MM.1S (cell line): Measurements from ENCODE around the gene RABIF.
"Not testable (repeated sequence)": the region's sequence is repeated elsewhere in the genome, so short reads cannot be mapped to it uniquely, and the experiment has no call there.

Experiments used
- DNase-seq: peaks from one replicate; pipeline ENCODE4 v3.0.0-alpha.2; 2015
- H2AFZ ChIP-seq: fragments of 300-600 bp; sonication (generic); 2 replicates; pipeline ENCODE4 v1.6.0; 2016; ENCODE audit warnings: antibody characterized with exemption, low read length
- H3F3A ChIP-seq: fragments of 300-600 bp; sonication (generic); 2 replicates; pipeline ENCODE4 v1.6.1; 2016; ENCODE audit warnings: mild to moderate bottlenecking, antibody characterized with exemption, low read length, moderate library complexity, mixed read lengths; ENCODE audit not compliant: insufficient read depth
- H3K27ac ChIP-seq: fragments of 300-600 bp; sonication (generic); 2 replicates; pipeline ENCODE4 v1.5.1; 2016; ENCODE audit warnings: mild to moderate bottlenecking, low read length
- H3K27me3 ChIP-seq: fragments of 300-600 bp; sonication (generic); replicated peaks from 2 replicates; pipeline ENCODE4 v1.6.0; 2016; ENCODE audit warnings: low read length; ENCODE audit not compliant: insufficient read depth
- H3K36me3 ChIP-seq: fragments of 300-600 bp; sonication (generic); replicated peaks from 2 replicates; pipeline ENCODE4 v1.6.1; 2016; ENCODE audit warnings: mild to moderate bottlenecking, low read length, mixed read lengths; ENCODE audit not compliant: insufficient read depth
- H3K4me1 ChIP-seq: fragments of 300-600 bp; sonication (generic); 2 replicates; pipeline ENCODE4 v1.6.1; 2016; ENCODE audit warnings: low read length, mixed read lengths
- H3K4me2 ChIP-seq: fragments of 300-600 bp; sonication (generic); 2 replicates; pipeline ENCODE4 v1.6.0; 2016; ENCODE audit warnings: low read depth, low read length
- H3K4me3 ChIP-seq: fragments of 300-600 bp; sonication (generic); 2 replicates; pipeline ENCODE4 v1.5.1; 2016; ENCODE audit warnings: low read length, mixed read lengths
- H3K79me2 ChIP-seq: fragments of 300-600 bp; sonication (generic); 2 replicates; pipeline ENCODE4 v1.6.1; 2016; ENCODE audit warnings: mixed run types, low read length, mixed read lengths
- H3K9ac ChIP-seq: fragments of 300-600 bp; sonication (generic); 2 replicates; pipeline ENCODE4 v1.6.1; 2016; ENCODE audit warnings: low read length, mixed read lengths
- H3K9me2 ChIP-seq: fragments of 300-600 bp; sonication (generic); replicated peaks from 2 replicates; pipeline ENCODE4 v1.6.1; 2016; ENCODE audit warnings: mild to moderate bottlenecking, low read length, mixed read lengths; ENCODE audit not compliant: insufficient read depth
- H3K9me3 ChIP-seq: fragments of 300-600 bp; sonication (generic); replicated peaks from 2 replicates; pipeline ENCODE4 v1.6.1; 2016; ENCODE audit warnings: mild to moderate bottlenecking, low read length, mixed read lengths; ENCODE audit not compliant: insufficient read depth
- H4K20me1 ChIP-seq: fragments of 300-600 bp; sonication (generic); 2 replicates; pipeline ENCODE4 v1.6.1; 2016; ENCODE audit warnings: mild to moderate bottlenecking, low read length, moderate library complexity, mixed read lengths; ENCODE audit not compliant: insufficient read depth
- CTCF ChIP-seq: fragments of 300-600 bp; sonication (generic); IDR thresholded peaks from 2 replicates; pipeline ENCODE4 v1.5.1; 2016; ENCODE audit warnings: antibody characterized with exemption, low read length, mixed read lengths
- EZH2 ChIP-seq: fragments of 300-600 bp; sonication (generic); optimal IDR thresholded peaks from 2 replicates; pipeline ENCODE3; 2017; ENCODE audit warnings: low read depth, mild to moderate bottlenecking, antibody characterized with exemption, low read length, mixed read lengths
- EZH2phosphoT487 ChIP-seq: fragments of 300-600 bp; sonication (generic); IDR thresholded peaks from 2 replicates; pipeline ENCODE4 v1.6.1; 2018; ENCODE audit warnings: antibody characterized with exemption, low read length

Gene RABIF

GRCh38 chr1:202834771-202835547 is 54.0 kb downstream of the RABIF start:
- no peaks in the 10 kb centered on the region for H4K20me1 ChIP-seq
- H3F3A ChIP-seq: no peaks in the 10 kb centered on the region
- H3K27me3 ChIP-seq: no peaks in the 10 kb centered on the region
- no peaks in the 10 kb centered on the region for H3K4me1 ChIP-seq
- H3K36me3 ChIP-seq: no peaks in the 10 kb centered on the region
- H3K9me3 ChIP-seq: no peaks in the 10 kb centered on the region
- no peak overlapping the region for H3K9ac ChIP-seq
- no peaks in the 10 kb centered on the region for H3K9me2 ChIP-seq
- TF ChIP-seq EZH2phosphoT487: no peak
- TF ChIP-seq CTCF: no peak
- no peak for TF ChIP-seq EZH2
- H3K79me2 ChIP-seq: no peaks in the 10 kb centered on the region
- no peak for DNase-seq
- no peak overlapping the region for H3K4me2 ChIP-seq
- H2AFZ ChIP-seq: no peak overlapping the region
- H3K27ac ChIP-seq: no peak overlapping the region
- no peak overlapping the region for H3K4me3 ChIP-seq

GRCh38 chr1:202831906-202832305 is 57.0 kb downstream of the RABIF start:
- Histone ChIP-seq H3K4me3 (no peak overlapping the region), H3K9ac (no peak overlapping the region), H3K79me2 (no peaks in the 10 kb centered on the region), H3F3A (no peaks in the 10 kb centered on the region), H3K4me2 (no peak overlapping the region), H3K27ac (no peak overlapping the region), H3K4me1 (no peaks in the 10 kb centered on the region), H3K9me2 (no peaks in the 10 kb centered on the region), H2AFZ (no peak overlapping the region), H3K36me3 (no peaks in the 10 kb centered on the region), H3K9me3 (no peaks in the 10 kb centered on the region), H4K20me1 (no peaks in the 10 kb centered on the region), H3K27me3 (no peaks in the 10 kb centered on the region)
- TF ChIP-seq CTCF: no peak
- TF ChIP-seq EZH2phosphoT487: no peak
- TF ChIP-seq EZH2: no peak
- no peak for DNase-seq

GRCh38 chr1:202829223-202829622 is 59.7 kb downstream of the RABIF start:
- not testable (repeated sequence) for DNase-seq, H3K79me2 ChIP-seq, H3K4me1 ChIP-seq, H3K36me3 ChIP-seq, H2AFZ ChIP-seq, H3K27me3 ChIP-seq, H3K9ac ChIP-seq, H4K20me1 ChIP-seq, H3K4me2 ChIP-seq, H3K4me3 ChIP-seq, H3K27ac ChIP-seq, H3K9me2 ChIP-seq, H3K9me3 ChIP-seq, H3F3A ChIP-seq
